ENCODE results near the gene RPL39L. TPM values are rescaled to one million over a fixed set of nuclear protein-coding genes. Genes with fewer than 3 reads are reported as not detected.

RPL39L gene
- polyA plus RNA-seq, 3 donors, result 1.1 to 3.4 (median 3.1) TPM

DNA sequence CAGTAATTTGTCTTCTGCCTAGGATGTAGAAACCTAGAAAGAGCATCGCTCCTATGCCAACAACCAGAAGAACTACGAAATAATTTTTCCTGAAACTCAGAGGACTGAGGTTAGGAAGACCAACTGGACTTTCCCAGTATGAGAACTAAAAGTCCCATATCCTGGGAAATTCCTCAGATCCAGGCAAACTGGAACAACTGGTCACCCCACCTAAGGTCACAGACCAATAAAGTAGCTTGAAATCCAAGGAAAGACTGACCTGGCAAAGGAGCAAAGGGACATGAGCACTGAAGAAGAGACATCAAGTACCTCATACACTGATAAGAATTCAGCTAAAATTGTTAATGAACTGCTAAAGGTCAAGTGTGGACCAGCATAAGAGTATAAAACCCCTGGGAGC is 6.6 kb downstream of the RPL39L start:
- Histone ChIP-seq H3K27ac (ENCODE audit: low read depth in 1 of 2, low read length in 2 of 2) (peak overlapping the region in 1 of 2 donors; percentile 48), H3K36me3 (replicated peaks in 1 of 2; ENCODE audit: control insufficient read depth in 1 of 2, insufficient read depth in 2 of 2, low read length in 2 of 2) (no peaks in the 10 kb centered on the region), H3K4me2 (replicated peaks; ENCODE audit: extremely low read depth, low read length, poor library complexity, severe bottlenecking) (no peak overlapping the region), H2AFZ (ENCODE audit: insufficient read depth, low read depth, low read length, poor library complexity, severe bottlenecking) (peak overlapping the region; percentile 37), H4K20me1 (ENCODE audit: insufficient read depth, low read length) (no peaks in the 10 kb centered on the region), H3K79me2 (ENCODE audit: insufficient read depth, low read length) (no peaks in the 10 kb centered on the region), H3K27me3 (ENCODE audit: control insufficient read depth in 2 of 2, insufficient read depth in 2 of 2, low read length in 2 of 2) (no peaks in the 10 kb centered on the region), H3K4me3 (replicated peaks in 1 of 3; ENCODE audit: low read depth in 2 of 3, low read length in 3 of 3) (peak overlapping the region in 1 of 3 experiments; percentile 0), H3K9me3 (replicated peaks in 1 of 2; ENCODE audit: control insufficient read depth in 1 of 2, insufficient read depth in 1 of 2, low read length in 2 of 2) (peaks cover 6 to 10% of the 10 kb centered on the region in 2 donors), H3K9ac (ENCODE audit: insufficient read depth, low read length, poor library complexity, severe bottlenecking) (no peak overlapping the region), H3K4me1 (ENCODE audit: control insufficient read depth in 1 of 2, insufficient read depth in 2 of 2, low read length in 2 of 2) (peaks cover 13 to 18% of the 10 kb centered on the region in 2 donors)
- Mint-ChIP-seq H3K4me3 (peak overlapping the region in 1 of 2 donors; percentile 2), H3K9me3 (peaks cover 6 to 27% (median 13%) of the 10 kb centered on the region in 7 donors), H3K36me3 (peaks cover 3 to 4% of the 10 kb centered on the region in 2 donors), H3K27ac (peak overlapping the region in 3 of 7 donors; percentile 41 to 53 (median 51)), H3K27me3 (ENCODE audit: low read depth in 3 of 3) (peaks cover 0 to 2% (median 1%) of the 10 kb centered on the region in 3 donors), H3K4me1 (peaks cover 26% of the 10 kb centered on the region)
- intact Hi-C loops (cut with micrococcal nuclease), result loop anchor here in 1 of 2 donors (10.0 kb wide), 1 partner anchor 348 kb away; the partner anchor contains the start of gene EIF4A2
- DNase-seq, result no peak
- WGBS (ENCODE audit: insufficient coverage), result 6% methylated on average over 2 of the region's 2 CpGs
- TF ChIP-seq, protein P1, sequence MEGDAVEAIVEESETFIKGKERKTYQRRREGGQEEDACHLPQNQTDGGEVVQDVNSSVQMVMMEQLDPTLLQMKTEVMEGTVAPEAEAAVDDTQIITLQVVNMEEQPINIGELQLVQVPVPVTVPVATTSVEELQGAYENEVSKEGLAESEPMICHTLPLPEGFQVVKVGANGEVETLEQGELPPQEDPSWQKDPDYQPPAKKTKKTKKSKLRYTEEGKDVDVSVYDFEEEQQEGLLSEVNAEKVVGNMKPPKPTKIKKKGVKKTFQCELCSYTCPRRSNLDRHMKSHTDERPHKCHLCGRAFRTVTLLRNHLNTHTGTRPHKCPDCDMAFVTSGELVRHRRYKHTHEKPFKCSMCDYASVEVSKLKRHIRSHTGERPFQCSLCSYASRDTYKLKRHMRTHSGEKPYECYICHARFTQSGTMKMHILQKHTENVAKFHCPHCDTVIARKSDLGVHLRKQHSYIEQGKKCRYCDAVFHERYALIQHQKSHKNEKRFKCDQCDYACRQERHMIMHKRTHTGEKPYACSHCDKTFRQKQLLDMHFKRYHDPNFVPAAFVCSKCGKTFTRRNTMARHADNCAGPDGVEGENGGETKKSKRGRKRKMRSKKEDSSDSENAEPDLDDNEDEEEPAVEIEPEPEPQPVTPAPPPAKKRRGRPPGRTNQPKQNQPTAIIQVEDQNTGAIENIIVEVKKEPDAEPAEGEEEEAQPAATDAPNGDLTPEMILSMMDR (IDR thresholded peaks at IDR 0.05), result no peak

DNA sequence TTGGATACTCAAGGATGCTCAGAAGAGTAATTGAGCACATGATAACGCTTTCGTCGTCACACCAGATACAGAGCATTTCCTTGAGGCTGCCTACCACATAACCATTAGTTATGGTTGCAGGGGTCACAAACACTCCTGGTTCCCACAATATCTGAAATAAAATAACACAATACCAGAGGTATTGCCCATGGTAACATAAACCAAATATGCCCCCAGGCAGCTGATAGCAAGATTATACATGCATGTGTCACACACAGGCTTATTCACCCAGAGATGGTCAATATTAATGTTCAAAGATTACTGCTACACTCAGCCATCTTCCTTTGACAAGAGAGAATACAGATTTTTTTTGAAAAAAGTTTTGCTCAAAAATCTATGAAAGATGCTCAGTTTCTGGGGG is 7.3 kb downstream of the RPL39L start:
- no peak overlapping the region for H3K4me2 ChIP-seq (replicated peaks; ENCODE audit: extremely low read depth, low read length, poor library complexity, severe bottlenecking)
- Mint-ChIP-seq H3K9me3 (peaks cover 6 to 27% (median 13%) of the 10 kb centered on the region in 7 donors), H3K27me3 (ENCODE audit: low read depth in 3 of 3) (peaks cover 0 to 2% (median 0%) of the 10 kb centered on the region in 3 donors), H3K4me3 (no peak overlapping the region), H3K27ac (no peak overlapping the region), H3K4me1 (peaks cover 26% of the 10 kb centered on the region), H3K36me3 (peaks cover 3 to 4% of the 10 kb centered on the region in 2 donors)
- no peak overlapping the region for H3K27ac ChIP-seq (ENCODE audit: low read depth in 1 of 2, low read length in 2 of 2)
- no peak overlapping the region for H3K9ac ChIP-seq (ENCODE audit: insufficient read depth, low read length, poor library complexity, severe bottlenecking)
- intact Hi-C loops (cut with micrococcal nuclease), result loop anchor here in 1 of 2 donors (10.0 kb wide), 1 partner anchor 347 kb away; the partner anchor contains the start of gene EIF4A2
- TF ChIP-seq, protein P1 (IDR thresholded peaks at IDR 0.05), result no peak
- H3K4me1 ChIP-seq (ENCODE audit: control insufficient read depth in 1 of 2, insufficient read depth in 2 of 2, low read length in 2 of 2), result peaks cover 11 to 18% of the 10 kb centered on the region in 2 donors
- 95% methylated on average over 3 of the region's 3 CpGs for WGBS (ENCODE audit: insufficient coverage)
- H3K79me2 ChIP-seq (ENCODE audit: insufficient read depth, low read length), result no peaks in the 10 kb centered on the region
- no peak overlapping the region for H3K4me3 ChIP-seq (replicated peaks in 1 of 3; ENCODE audit: low read depth in 2 of 3, low read length in 3 of 3)
- H2AFZ ChIP-seq (ENCODE audit: insufficient read depth, low read depth, low read length, poor library complexity, severe bottlenecking), result no peak overlapping the region
- H3K27me3 ChIP-seq (ENCODE audit: control insufficient read depth in 2 of 2, insufficient read depth in 2 of 2, low read length in 2 of 2), result no peaks in the 10 kb centered on the region
- H3K9me3 ChIP-seq (replicated peaks in 1 of 2; ENCODE audit: control insufficient read depth in 1 of 2, insufficient read depth in 1 of 2, low read length in 2 of 2), result peaks cover 6 to 10% of the 10 kb centered on the region in 2 donors
- no peak for DNase-seq
- H4K20me1 ChIP-seq (ENCODE audit: insufficient read depth, low read length), result no peaks in the 10 kb centered on the region
- no peaks in the 10 kb centered on the region for H3K36me3 ChIP-seq (replicated peaks in 1 of 2; ENCODE audit: control insufficient read depth in 1 of 2, insufficient read depth in 2 of 2, low read length in 2 of 2)

Measured in CD14-positive monocyte (primary cell).